Epithelial cell of proximal tubule (primary cell): ENCODE data around the gene UBALD1. TPM values are rescaled to one million over a fixed set of nuclear protein-coding genes. Genes with fewer than 3 reads are reported as not detected.

Experiments used
- DNase-seq: peaks from one replicate; pipeline ENCODE4 v3.0.0-alpha.2; 2011; ENCODE audit warnings: low read depth
- H3K4me3 ChIP-seq: 2 replicates; pipeline ENCODE4 v1.5.1; 2011; ENCODE audit warnings: low read depth, mild to moderate bottlenecking, low read length
- CTCF ChIP-seq: conservative IDR thresholded peaks from 2 replicates; pipeline ENCODE4 v1.5.1; 2012; ENCODE audit warnings: low read depth, mild to moderate bottlenecking, low read length
- total RNA-seq: library from RNA; depleted of rRNA; stranded (reverse); fragments of >200 nt; gene quantifications from 2 replicates; pipeline ENCODE4 v1.2.3, GENCODE V29; 2015

Gene UBALD1
- total RNA-seq, 1 donor from 2014 or later: 9.2 TPM

DNA sequence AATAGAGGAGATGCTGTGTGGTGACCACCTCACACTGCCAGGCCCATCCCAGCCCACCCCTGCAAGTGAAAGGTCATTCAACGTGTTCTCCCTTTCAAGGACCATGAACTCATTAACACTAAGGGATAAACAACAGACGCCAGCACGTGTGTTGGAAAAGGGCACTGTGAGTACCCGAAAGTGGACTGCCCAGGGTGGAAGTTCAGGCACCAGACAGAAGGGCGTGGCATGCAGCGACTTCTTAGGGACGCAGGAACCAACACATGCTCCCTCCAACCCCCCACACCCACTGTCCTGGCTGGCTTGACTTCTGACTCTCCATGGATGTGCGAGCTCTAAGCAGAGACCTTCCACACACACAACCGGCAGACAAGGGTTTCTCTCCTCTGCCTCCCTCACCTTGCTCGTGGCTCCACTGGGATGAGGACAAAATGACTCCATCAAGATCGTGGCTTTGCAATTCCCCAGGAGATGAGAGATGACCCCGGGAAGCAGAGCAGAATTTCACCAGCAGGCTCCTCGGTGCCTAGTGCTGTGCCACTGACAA lies 11.0 kb downstream of the UBALD1 start:
- no peak for DNase-seq
- no peak for TF ChIP-seq CTCF
- no peak overlapping the region for H3K4me3 ChIP-seq

DNA sequence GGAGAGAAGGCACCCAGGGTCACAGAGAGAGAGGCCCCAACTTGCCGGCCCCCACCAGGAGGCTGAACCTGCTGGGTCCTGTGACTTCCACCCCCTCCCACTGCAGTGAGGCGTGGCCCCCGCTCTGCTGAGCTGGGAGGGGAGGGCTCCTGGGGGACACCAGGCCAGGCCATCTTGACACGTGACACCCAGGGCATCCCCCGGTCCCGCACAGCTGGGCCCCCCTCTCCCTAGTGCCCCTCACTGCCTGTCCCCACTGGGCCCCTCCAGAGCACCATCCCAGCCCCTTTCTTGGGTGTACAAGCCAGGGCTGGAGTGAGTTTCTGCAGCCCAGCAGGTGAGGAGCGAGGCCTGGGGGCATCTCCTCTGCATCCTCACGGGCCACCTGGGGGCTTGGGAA lies 12.4 kb downstream of the UBALD1 start:
- DNase-seq: no peak
- no peak for TF ChIP-seq CTCF
- H3K4me3 ChIP-seq: no peak overlapping the region

DNA sequence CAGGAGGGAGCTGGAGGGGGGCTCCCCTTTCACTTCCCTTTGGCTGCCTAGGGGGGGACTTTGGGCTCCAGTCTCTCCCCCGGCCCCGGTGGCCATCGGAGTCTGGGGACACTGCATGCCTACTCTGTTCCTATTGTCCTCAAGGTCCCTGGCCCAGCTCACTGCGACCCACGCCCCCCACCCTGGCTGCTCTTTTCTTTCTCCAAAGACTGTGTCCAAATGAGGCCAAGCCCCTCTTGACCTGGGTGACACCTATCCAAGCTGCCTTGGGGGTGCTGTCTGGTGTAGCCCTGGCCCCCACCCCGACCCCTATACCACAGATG lies 12.9 kb downstream of the UBALD1 start:
- H3K4me3 ChIP-seq: no peak overlapping the region
- no peak for DNase-seq

GRCh38 chr16:4601036-4601863 lies 13.4 kb downstream of the UBALD1 start:
- DNase-seq: no peak
- no peak for TF ChIP-seq CTCF
- H3K4me3 ChIP-seq: no peak overlapping the region

More for the DNA sequence above, 12.9 kb downstream of the UBALD1 start:
- no peak for TF ChIP-seq CTCF

DNA sequence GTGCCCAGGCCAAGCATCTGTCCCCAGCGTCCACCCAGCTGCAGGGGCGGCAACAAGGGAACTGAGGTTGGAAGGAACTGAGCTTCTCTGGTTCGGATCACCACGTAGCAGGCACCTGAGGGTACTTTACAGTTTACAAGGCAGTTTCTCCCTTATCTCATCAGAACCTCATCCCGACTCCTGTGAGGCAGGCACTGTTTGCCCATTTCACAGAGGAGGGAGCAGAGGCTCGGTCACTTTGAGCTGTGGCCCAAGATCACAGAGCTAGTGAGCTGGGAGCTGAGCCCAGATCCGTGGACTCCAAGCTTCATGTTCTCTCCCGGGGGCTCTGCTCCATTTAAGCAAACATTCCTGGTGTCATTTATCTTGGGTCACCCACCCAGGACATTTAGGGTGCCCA lies 15.1 kb downstream of the UBALD1 start:
- TF ChIP-seq CTCF: no peak
- no peak for DNase-seq
- H3K4me3 ChIP-seq: no peak overlapping the region

DNA sequence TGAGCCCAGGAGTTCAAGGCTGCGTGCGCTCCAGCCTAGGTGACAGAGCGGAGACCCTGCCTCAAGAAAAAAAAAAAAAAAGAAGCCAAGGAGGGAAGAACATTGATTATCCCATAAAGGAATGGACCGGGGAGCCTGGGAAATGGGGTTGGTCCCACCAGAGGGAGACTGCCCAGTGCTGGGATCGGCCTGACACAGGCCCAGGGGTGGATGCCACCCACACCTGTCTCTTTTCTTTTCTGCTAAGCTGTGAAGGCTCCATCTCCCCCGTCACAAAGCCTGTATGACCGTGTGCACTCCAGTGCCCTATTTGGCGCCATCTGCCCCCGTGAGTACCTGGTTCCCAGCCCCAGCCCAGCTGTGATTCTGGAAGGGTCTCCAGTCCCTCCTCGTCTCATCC lies 15.7 kb downstream of the UBALD1 start:
- TF ChIP-seq CTCF: no peak
- H3K4me3 ChIP-seq: no peak overlapping the region
- no peak for DNase-seq

GRCh38 chr16:4597174-4597573 lies 17.5 kb downstream of the UBALD1 start:
- no peak for TF ChIP-seq CTCF
- no peak overlapping the region for H3K4me3 ChIP-seq
- peak; percentile 88 for DNase-seq
